Measurements from ENCODE around the gene BICC1.

The BICC1 gene

DNA sequence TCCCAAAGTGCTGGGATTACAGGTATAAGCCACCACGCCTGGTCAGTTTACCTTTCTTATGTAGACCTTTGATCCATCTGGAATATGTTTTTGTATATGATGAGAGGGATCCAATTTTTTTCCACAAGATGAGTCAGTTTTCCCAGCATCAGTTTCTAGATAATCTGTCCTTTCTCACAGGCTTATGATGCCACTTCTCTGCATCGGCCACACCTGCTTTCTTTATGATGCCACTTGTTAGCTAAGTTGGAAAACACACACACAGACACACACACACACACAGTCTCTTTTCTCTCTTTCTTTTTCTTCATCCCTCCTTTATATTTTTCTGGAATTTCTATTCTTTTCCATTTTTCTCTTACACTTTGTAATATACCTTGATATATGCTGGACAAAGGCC lies 240.8 kb downstream of the BICC1 start:
- TF ChIP-seq GABPA (IDR thresholded peaks at IDR 0.05; ENCODE audit: low read depth), result no peak
- TF ChIP-seq, protein P1, sequence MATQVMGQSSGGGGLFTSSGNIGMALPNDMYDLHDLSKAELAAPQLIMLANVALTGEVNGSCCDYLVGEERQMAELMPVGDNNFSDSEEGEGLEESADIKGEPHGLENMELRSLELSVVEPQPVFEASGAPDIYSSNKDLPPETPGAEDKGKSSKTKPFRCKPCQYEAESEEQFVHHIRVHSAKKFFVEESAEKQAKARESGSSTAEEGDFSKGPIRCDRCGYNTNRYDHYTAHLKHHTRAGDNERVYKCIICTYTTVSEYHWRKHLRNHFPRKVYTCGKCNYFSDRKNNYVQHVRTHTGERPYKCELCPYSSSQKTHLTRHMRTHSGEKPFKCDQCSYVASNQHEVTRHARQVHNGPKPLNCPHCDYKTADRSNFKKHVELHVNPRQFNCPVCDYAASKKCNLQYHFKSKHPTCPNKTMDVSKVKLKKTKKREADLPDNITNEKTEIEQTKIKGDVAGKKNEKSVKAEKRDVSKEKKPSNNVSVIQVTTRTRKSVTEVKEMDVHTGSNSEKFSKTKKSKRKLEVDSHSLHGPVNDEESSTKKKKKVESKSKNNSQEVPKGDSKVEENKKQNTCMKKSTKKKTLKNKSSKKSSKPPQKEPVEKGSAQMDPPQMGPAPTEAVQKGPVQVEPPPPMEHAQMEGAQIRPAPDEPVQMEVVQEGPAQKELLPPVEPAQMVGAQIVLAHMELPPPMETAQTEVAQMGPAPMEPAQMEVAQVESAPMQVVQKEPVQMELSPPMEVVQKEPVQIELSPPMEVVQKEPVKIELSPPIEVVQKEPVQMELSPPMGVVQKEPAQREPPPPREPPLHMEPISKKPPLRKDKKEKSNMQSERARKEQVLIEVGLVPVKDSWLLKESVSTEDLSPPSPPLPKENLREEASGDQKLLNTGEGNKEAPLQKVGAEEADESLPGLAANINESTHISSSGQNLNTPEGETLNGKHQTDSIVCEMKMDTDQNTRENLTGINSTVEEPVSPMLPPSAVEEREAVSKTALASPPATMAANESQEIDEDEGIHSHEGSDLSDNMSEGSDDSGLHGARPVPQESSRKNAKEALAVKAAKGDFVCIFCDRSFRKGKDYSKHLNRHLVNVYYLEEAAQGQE (IDR thresholded peaks at IDR 0.05; ENCODE audit: insufficient replicate concordance, low read depth), result no peak
- TF ChIP-seq, protein P2, sequence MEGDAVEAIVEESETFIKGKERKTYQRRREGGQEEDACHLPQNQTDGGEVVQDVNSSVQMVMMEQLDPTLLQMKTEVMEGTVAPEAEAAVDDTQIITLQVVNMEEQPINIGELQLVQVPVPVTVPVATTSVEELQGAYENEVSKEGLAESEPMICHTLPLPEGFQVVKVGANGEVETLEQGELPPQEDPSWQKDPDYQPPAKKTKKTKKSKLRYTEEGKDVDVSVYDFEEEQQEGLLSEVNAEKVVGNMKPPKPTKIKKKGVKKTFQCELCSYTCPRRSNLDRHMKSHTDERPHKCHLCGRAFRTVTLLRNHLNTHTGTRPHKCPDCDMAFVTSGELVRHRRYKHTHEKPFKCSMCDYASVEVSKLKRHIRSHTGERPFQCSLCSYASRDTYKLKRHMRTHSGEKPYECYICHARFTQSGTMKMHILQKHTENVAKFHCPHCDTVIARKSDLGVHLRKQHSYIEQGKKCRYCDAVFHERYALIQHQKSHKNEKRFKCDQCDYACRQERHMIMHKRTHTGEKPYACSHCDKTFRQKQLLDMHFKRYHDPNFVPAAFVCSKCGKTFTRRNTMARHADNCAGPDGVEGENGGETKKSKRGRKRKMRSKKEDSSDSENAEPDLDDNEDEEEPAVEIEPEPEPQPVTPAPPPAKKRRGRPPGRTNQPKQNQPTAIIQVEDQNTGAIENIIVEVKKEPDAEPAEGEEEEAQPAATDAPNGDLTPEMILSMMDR (IDR thresholded peaks at IDR 0.05; ENCODE audit: insufficient read depth, low read length), result no peak
- no peak for TF ChIP-seq SPI1 (IDR thresholded peaks at IDR 0.05; ENCODE audit: borderline replicate concordance, low read depth)
- no peak for TF ChIP-seq POLR2AphosphoS5 (IDR thresholded peaks at IDR 0.05; ENCODE audit: low read depth)
- H3K27me3 ChIP-seq (ENCODE audit: insufficient read depth, poor library complexity, severe bottlenecking), result peaks cover 3% of the 10 kb centered on the region
- no peak overlapping the region for H3K27ac ChIP-seq (replicated peaks)
- no peak overlapping the region for H3K4me3 ChIP-seq (replicated peaks; ENCODE audit: insufficient read depth, low read length)
- no peak for DNase-seq (ENCODE audit: low read depth in 1 of 2, low spot score in 1 of 2)

DNA sequence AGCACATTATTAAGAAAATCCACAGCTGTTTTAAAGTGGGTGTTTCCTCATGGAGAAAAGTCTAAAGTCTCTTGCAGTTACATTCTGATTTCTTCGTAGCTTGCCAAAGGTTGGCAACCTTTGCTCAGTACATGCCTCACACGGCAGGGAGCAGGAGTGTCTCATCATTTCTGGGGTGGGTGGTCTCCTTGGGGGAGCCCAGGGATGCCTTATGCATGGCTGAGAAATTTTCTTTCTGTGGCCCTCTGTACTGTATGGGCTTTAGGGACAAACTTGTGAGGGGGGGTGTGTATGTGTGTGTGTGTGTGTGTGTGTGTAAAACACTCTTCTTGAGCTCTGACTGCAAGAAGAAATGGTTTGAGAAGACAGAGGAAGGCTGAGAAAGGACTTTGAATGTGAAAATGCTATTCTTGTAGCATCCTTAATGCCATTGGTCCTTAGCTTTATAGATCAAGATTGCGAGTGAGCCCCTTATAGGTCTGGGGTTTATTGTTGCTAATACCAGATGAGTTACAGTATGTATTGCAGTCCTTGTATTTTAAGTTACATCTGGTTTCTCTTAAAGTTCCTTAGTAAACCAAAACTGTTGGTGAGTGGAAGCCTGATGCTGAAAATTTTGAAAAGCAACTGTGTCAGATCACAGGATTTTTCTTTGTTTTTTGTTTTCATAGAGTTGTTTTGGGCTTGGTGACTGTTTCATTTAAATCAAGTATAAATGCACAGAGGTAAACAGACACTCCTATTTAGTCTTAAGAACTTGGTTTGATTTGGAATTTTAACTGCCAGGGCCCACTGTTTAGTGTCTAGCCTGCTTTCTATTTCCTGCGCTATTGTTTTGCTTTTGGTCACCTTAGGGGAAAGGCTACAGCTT lies 242.0 kb downstream of the BICC1 start:
- no peak overlapping the region for H3K27ac ChIP-seq (replicated peaks)
- peaks cover under 1% of the 10 kb centered on the region for H3K27me3 ChIP-seq (ENCODE audit: insufficient read depth, poor library complexity, severe bottlenecking)
- TF ChIP-seq, protein P1 (IDR thresholded peaks at IDR 0.05; ENCODE audit: insufficient replicate concordance, low read depth), result no peak
- TF ChIP-seq SPI1 (IDR thresholded peaks at IDR 0.05; ENCODE audit: borderline replicate concordance, low read depth) (no peak), POLR2AphosphoS5 (IDR thresholded peaks at IDR 0.05; ENCODE audit: low read depth) (no peak), GABPA (IDR thresholded peaks at IDR 0.05; ENCODE audit: low read depth) (no peak)
- TF ChIP-seq, protein P2 (IDR thresholded peaks at IDR 0.05; ENCODE audit: insufficient read depth, low read length), result no peak
- no peak overlapping the region for H3K4me3 ChIP-seq (replicated peaks; ENCODE audit: insufficient read depth, low read length)
- no peak for DNase-seq (ENCODE audit: low read depth in 1 of 2, low spot score in 1 of 2)

DNA sequence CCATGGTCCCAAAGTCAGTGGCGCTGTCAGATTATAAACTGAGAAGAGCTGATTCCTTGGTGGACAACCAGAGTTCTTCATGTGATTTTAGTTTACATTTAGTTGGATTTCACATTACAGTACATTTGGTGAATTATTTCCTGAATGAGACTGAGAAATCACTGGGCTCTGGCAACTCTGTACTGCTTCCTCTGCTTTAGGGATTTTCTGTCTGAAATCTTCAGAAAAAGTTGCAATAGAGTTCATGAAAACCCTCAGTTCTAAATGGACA lies 242.6 kb downstream of the BICC1 start:
- Histone ChIP-seq H3K27me3 (ENCODE audit: insufficient read depth, poor library complexity, severe bottlenecking) (no peaks in the 10 kb centered on the region), H3K4me3 (replicated peaks; ENCODE audit: insufficient read depth, low read length) (no peak overlapping the region), H3K27ac (replicated peaks) (no peak overlapping the region)
- DNase-seq (ENCODE audit: low read depth in 1 of 2, low spot score in 1 of 2), result no peak
- TF ChIP-seq SPI1 (IDR thresholded peaks at IDR 0.05; ENCODE audit: borderline replicate concordance, low read depth), result no peak
- TF ChIP-seq, protein P2 (IDR thresholded peaks at IDR 0.05; ENCODE audit: insufficient read depth, low read length), result no peak

DNA sequence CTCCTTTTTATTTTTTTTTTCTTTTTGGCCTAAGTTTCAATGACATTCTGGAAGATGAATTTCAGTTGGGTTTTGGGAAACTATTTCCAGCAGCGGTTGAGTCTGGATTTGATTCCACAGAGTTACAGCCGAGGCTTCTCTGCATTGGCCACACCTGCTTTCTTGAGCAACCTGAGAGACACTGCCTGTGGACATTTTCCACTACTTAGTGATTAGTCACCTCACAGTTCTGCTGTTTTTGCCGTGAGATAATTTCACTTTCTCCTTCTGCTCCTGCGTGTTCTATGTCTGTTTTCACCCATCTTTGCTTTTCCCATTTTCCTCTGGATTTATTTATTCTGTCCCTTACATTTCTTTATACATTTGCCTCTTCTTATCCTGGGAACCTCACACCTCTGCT lies 243.0 kb downstream of the BICC1 start:
- Histone ChIP-seq H3K27ac (replicated peaks) (no peak overlapping the region), H3K4me3 (replicated peaks; ENCODE audit: insufficient read depth, low read length) (no peak overlapping the region), H3K27me3 (ENCODE audit: insufficient read depth, poor library complexity, severe bottlenecking) (no peaks in the 10 kb centered on the region)
- DNase-seq (ENCODE audit: low read depth in 1 of 2, low spot score in 1 of 2), result no peak
- TF ChIP-seq SPI1 (IDR thresholded peaks at IDR 0.05; ENCODE audit: borderline replicate concordance, low read depth) (no peak), GABPA (IDR thresholded peaks at IDR 0.05; ENCODE audit: low read depth) (no peak), POLR2AphosphoS5 (IDR thresholded peaks at IDR 0.05; ENCODE audit: low read depth) (no peak)
- TF ChIP-seq, protein P1 (IDR thresholded peaks at IDR 0.05; ENCODE audit: insufficient replicate concordance, low read depth), result no peak
- TF ChIP-seq, protein P2 (IDR thresholded peaks at IDR 0.05; ENCODE audit: insufficient read depth, low read length), result no peak

All from HL-60 (cell line).